Hematopoietic multipotent progenitor cell treated with erythropoietin and hydrocortisone succinate and interleukin-3 and kit ligand, for 17 days (in vitro differentiated cells): ENCODE measurements around the gene RIPK3.
A peak's percentile ranks its signal among the peaks of the same experiment; 100 is the strongest.
"Not testable (repeated sequence)": the region's sequence is repeated elsewhere in the genome, so short reads cannot be mapped to it uniquely, and the experiment has no call there.

Experiments
- DNase-seq: peaks from one replicate; pipeline ENCODE4 v3.0.0-alpha.2; 2015; ENCODE audit warnings: low spot score

Gene RIPK3

GRCh38 chr14:24369463-24369862 lies 29.7 kb upstream of the RIPK3 start:
- DNase-seq, result no peak

DNA sequence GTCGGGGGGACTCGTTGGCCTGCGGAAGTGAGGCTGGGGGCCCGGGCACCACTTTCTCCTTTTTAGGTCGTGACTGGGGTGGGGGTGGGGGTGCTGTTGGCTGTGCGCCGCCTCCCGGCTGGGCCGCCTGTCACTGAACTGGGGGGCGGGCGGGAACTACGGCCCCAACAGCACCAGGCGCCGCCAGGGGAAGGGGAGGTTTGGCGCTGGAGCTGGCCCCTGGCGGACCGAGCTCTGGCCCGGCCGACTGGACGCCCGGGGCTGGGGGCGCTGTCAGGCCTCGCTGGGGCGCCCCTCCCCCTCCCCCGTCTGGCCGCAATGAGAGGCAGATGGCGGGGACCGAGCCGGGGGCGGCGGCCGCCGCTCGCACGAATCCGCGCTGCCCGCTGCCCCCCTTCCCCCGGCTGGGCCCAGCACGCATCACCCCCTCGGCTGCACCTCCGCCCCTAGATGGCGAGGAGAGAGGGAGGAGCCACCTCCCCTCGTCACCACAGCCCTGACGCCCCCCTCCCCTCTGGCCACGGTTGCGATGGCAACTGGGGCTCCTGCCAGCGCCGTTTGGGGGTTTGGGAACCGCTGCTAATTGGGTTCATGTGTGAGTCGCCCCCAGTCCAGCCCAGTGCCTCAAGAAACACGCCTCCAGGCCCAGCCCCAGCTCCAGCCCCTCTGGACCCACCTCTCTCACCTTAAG lies 28.9 kb upstream of the RIPK3 start:
- DNase-seq, result no peak

DNA sequence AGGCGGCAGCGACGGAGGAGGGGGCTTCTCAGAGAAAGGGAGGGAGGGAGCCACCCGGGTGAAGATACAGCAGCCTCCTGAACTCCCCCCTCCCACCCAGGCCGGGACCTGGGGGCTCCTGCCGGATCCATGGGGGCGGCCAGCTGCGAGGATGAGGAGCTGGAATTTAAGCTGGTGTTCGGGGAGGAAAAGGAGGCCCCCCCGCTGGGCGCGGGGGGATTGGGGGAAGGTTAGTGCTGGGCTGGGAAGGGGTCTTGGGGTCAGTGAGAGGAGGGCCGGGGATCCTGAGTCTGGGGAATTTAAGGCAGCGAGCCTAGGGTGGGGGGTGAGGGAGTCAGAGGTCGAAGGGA lies 28.4 kb upstream of the RIPK3 start:
- no peak for DNase-seq

GRCh38 chr14:24367514-24368211 lies 27.9 kb upstream of the RIPK3 start, which contains the start of gene NFATC4:
TSS of gene NFATC4 (plus strand) at chr14:24368184. CDS start at chr14:24368341, 157 bp downstream.
- no peak for DNase-seq

- DNase-seq, result no peak
Observed at GRCh38 chr14:24366721-24367513, 27.1 kb upstream of the RIPK3 start.

GRCh38 chr14:24366413-24366720 lies 26.6 kb upstream of the RIPK3 start:
- no peak for DNase-seq

GRCh38 chr14:24365600-24366412 lies 26.0 kb upstream of the RIPK3 start:
- DNase-seq, result peak; percentile 68

- DNase-seq, result no peak
Observed at GRCh38 chr14:24364841-24365240, 25.1 kb upstream of the RIPK3 start.

DNA sequence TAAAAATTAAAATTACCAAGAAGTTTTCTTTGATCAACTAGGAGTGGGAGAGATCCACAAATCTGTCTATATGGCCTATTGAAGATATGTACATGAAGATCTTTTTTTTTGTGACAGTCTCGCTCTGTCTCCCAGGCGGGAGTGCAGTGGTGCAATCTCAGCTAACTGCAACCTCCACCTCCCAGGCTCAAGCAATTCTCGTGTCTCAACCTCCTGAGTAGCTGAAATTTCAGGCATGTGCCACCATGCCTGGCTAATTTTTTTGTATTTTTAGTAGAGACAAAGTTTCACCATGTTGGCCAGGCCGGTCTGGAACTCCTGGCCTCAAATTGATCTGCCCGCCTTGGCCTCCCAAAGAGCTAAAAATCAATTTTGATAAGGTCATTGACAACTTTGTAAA lies 23.6 kb upstream of the RIPK3 start:
- no peak for DNase-seq

DNA sequence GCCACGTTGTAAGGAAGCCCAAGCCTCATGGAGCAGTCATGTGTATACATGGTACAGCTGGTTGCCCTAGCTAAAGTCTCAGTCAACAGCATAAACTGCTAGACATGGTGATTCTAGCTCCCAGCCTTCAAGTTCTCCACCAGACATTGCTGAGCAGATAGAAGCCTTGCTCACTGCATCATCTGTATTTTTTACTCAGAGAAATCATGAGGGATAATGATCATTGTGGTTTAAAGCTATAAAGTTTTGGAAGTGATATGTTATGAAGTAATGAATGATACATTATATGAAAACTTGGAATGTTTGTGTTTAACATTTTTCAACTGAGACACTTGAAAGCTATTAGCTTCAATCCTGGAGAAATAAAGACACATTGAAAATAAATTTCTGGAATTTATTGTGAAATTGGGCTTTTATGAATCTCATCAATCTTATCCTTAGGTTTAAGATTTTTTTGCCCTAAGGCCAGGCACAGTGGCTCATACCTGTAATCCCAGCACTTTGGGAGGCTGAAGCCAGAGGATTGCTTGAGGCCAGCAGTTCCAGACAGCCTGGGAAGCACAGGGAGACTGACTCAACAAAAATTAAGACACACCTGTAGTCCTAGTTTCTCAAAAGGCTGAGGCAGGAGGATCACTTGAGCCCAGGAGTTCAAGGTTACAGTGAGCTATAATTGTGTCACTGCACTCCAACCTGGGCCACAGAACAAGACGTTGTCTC lies 22.6 kb upstream of the RIPK3 start:
- no peak for DNase-seq

DNA sequence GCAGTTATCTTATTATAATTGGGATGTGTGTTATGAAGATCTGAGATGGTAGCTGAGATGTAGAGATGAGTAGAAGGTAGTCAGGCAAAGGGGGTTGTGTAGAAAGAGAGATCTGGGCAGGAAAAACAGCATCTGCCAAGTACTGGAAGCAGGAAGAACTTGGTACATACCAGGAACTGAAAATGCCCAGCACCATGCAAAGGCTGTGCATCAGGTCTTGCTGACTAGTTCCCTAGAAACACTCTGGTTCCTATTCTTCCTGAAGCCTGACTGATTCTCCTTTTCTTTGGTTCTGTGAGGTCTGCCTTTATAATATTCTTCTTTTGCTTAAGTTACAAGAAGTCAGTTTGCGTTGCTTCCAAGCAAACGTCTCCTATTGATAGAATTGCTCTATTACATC lies 21.5 kb upstream of the RIPK3 start:
- no peak for DNase-seq

GRCh38 chr14:24360281-24360680 lies 20.5 kb upstream of the RIPK3 start:
- DNase-seq, result no peak

- DNase-seq, result no peak
Observed at GRCh38 chr14:24356208-24356607, 16.4 kb upstream of the RIPK3 start.

DNA sequence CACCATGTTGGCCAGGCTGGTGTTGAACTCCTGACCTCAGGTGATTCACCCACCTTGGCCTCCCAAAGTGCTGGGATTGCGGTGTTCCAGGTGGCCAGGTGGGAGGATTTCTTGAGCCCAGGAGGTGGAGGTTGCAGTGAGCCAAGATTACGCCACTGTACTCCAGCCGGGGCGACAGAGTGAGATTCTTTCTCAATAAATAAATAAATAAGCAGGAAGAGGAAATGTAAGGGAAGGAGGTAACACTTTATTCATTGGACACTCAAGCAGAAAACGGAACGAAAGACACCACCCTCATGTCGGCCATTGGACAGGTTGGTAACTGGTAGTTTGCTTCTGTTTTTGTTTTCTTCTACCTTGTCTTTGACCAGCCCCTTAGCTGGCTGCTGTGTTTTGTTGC lies 15.2 kb upstream of the RIPK3 start:
- DNase-seq, result no peak

DNA sequence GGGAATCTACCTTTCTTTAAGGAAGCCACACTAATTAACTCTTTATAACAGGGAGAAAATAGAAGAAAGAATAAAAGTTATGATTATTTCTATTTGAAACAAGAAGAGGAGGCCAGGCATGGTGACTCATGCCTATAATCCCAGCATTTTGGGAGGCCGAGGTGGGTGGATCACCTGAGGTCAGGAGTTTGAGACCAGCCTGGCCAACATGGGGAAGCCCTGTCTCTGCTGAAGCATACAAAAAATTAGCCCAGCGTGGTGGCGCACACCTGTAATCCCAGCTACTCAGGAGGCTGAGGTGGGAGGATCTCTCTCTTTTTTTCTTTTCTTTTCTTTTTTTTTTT lies 14.7 kb upstream of the RIPK3 start:
- not testable (repeated sequence) for DNase-seq

DNA sequence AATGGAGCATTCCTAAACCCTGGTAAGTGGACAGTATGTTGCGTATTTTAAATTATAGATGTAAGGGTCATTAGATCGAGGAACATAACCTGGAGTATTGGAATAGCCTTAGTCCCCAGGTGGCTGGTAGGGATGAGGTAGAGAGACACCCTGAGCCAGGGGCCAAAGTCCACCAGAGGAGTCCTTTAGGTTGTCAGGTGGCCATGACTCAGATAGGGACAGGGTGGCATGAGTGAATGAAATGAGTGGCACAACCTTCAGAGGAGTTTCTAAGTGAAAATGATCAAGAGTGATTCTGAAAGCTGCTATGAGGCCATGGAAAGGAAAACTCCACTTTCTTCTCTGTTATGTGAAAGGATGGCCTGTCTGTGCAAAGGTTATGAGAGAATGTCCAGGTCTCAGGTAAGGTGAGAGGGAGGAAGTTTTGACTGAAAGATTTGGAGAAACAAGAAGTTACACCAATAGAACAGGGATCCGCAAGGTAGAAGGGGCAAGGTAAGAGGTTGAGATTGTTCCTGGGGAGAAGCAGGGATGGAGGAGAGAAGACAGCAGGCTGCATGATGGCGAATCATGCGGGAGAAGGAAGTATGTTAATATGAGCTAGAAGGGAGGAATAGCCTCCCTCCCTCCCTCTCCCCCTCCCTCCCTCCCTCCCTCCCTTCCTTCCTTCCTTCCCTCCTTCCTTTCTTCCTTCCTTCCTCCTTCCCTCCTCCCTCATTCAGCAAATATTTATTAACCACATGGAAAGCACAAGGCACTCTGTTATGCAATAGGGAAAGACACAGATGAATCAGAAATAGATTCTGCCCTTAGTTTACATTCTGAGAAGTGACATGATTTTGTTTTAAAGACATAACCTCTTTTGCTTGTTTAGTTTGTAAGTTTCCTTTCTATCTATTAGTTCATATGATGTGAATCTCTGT lies 14.0 kb upstream of the RIPK3 start:
- DNase-seq, result no peak

GRCh38 chr14:24351517-24351916 lies 11.7 kb upstream of the RIPK3 start:
- no peak for DNase-seq

GRCh38 chr14:24349742-24350141 lies 10.0 kb upstream of the RIPK3 start:
- no peak for DNase-seq

DNA sequence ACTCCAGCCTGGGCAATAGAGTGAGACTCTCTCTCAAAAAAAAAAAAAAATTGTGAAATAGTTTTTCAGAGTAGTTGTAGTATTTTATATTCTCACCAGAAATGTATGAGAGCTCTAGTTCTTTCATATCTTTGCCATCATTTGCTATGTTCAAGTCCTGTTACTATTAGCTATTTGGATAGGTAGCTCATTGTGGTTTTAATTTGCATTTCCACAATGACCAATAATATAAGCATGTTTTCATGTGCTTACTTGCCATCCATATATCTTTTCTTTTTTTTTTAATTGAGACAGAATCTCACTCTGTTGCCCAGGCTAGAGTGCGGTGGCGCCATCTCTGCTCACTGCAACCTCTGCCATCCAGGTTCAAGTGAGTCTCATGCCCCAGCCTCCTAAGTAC lies 8.4 kb upstream of the RIPK3 start:
- DNase-seq, result no peak

DNA sequence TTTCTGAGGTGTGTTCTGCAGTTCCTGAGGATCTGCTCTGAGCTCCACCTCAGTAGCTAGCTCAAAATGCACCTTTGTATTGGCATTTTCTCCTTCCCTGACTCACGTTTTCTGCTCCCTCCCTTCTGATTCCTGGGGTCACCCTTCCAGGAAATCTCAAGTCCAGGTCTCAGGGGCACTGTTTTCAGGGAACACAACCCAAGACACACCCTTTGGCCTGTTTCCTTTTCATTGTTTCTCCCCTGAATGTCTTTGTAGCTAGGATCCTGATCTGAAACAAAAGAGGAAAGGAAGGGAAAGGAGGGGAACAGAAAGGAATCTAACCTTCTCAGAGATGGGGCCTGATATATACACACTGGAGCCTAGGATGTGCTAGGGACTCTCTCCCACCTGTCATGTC lies 7.3 kb upstream of the RIPK3 start:
- no peak for DNase-seq
